RWPE2 (cell line): ENCODE results near the gene ADSS1.

Experiments used
- ATAC-seq: fragments of 200-7000 bp; cut with Tn5 transposase; 3 replicates; pipeline ENCODE4 v1.9.1; 2021; ENCODE audit warnings: low read depth
- DNase-seq: peaks from one replicate; pipeline ENCODE4 v3.0.0-alpha.2; 2020; ENCODE audit warnings: low spot score
- H3K27ac ChIP-seq: fragments of 450-650 bp; 2 replicates; pipeline ENCODE4 v1.5.1; 2017; ENCODE audit warnings: mild to moderate bottlenecking; ENCODE audit not compliant: poor library complexity, severe bottlenecking
- H3K27me3 ChIP-seq: fragments of 250-450 bp; sonication (Bioruptor Pico); 2 replicates; pipeline ENCODE4 v1.5.1; 2021; ENCODE audit warnings: mild to moderate bottlenecking, moderate library complexity; ENCODE audit not compliant: insufficient read depth, poor library complexity, severe bottlenecking
- H3K36me3 ChIP-seq: fragments of 250-450 bp; sonication (Bioruptor Pico); 2 replicates; pipeline ENCODE4 v1.5.1; 2020; ENCODE audit warnings: low read depth, mild to moderate bottlenecking, moderate library complexity
- H3K4me1 ChIP-seq: fragments of 250-450 bp; sonication (Bioruptor Pico); 2 replicates; pipeline ENCODE4 v1.5.1; 2021; ENCODE audit warnings: mild to moderate bottlenecking, moderate library complexity; ENCODE audit not compliant: insufficient read depth, poor library complexity, severe bottlenecking
- H3K4me3 ChIP-seq: fragments of 250-450 bp; sonication (Bioruptor Pico); 2 replicates; pipeline ENCODE4 v1.5.1; 2021; ENCODE audit warnings: mild to moderate bottlenecking, moderate library complexity; ENCODE audit not compliant: severe bottlenecking
- H3K9me3 ChIP-seq: fragments of 250-450 bp; sonication (Bioruptor Pico); 2 replicates; pipeline ENCODE4 v1.5.1; 2021; ENCODE audit warnings: mild to moderate bottlenecking, moderate library complexity; ENCODE audit not compliant: severe bottlenecking
- TF ChIP-seq, protein P1 (sequence below): fragments of 450-650 bp; IDR thresholded peaks from one replicate; pipeline ENCODE4 v1.5.1; 2017; ENCODE audit warnings: mild to moderate bottlenecking, moderate library complexity; ENCODE audit not compliant: poor library complexity, severe bottlenecking

Gene ADSS1

DNA sequence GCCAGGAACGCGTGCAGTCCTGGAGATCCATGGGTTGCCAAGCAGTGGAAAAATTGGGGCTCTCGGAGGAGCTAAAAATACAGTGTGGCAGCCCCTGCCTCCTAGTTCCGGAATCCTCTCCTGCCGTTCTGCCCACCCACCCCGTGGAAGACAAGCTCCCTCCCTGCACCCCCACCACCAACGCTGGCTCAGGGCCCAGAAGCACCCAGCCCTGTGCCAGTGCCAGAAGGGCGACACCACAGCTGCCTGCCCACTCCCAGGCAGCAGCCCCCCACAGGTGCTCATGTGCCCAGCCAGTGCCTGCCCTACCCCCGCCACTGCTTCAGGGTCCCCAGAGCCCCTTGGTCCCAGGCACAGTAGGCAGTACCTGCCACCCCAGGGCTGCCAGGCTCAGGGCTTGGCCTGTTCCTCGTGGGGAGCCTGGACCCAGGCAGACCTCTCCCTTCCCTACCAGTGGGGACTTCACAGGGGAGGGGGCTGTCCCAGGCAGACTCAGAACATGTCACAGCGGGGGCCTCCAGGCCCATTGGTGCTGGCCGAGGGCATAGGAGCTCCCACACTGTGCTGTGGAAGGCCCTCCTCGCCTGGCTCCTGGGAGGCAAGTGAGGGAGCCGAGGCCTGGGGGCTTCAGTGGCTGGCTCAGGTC is 27.2 kb upstream of the ADSS1 start:
- DNase-seq, result no peak
- TF ChIP-seq, protein P1, sequence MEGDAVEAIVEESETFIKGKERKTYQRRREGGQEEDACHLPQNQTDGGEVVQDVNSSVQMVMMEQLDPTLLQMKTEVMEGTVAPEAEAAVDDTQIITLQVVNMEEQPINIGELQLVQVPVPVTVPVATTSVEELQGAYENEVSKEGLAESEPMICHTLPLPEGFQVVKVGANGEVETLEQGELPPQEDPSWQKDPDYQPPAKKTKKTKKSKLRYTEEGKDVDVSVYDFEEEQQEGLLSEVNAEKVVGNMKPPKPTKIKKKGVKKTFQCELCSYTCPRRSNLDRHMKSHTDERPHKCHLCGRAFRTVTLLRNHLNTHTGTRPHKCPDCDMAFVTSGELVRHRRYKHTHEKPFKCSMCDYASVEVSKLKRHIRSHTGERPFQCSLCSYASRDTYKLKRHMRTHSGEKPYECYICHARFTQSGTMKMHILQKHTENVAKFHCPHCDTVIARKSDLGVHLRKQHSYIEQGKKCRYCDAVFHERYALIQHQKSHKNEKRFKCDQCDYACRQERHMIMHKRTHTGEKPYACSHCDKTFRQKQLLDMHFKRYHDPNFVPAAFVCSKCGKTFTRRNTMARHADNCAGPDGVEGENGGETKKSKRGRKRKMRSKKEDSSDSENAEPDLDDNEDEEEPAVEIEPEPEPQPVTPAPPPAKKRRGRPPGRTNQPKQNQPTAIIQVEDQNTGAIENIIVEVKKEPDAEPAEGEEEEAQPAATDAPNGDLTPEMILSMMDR, result no peak
- H3K36me3 ChIP-seq, result peaks cover 85% of the 10 kb centered on the region
- no peaks in the 10 kb centered on the region for H3K27me3 ChIP-seq
- H3K27ac ChIP-seq, result peak overlapping the region; percentile 65
- no peaks in the 10 kb centered on the region for H3K9me3 ChIP-seq
- H3K4me3 ChIP-seq, result no peak overlapping the region
- peaks cover 20% of the 10 kb centered on the region for H3K4me1 ChIP-seq
- ATAC-seq, result no peak

DNA sequence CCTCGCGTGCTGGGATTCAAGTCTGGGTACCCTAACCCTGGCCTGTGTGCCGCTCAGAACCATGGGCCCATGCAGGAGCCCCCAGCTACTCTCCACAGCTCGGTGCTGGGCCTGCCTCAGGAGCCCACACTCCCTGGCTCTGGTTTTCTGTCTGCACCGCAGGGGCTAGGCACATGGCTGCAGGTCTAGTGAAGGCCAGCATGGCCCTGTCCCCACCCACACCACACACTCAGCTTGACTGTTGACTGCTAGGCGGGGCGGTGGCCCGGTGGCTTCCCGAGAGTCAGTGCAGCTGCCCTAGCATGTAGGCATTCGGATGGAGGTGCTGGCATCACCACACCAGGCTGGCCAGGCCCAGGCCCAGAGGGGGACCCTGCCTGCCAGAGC is 26.7 kb upstream of the ADSS1 start:
- Histone ChIP-seq H3K36me3 (peaks cover 85% of the 10 kb centered on the region), H3K27me3 (no peaks in the 10 kb centered on the region), H3K4me1 (peaks cover 20% of the 10 kb centered on the region), H3K9me3 (no peaks in the 10 kb centered on the region), H3K27ac (peak overlapping the region; percentile 65), H3K4me3 (no peak overlapping the region)
- no peak for ATAC-seq
- TF ChIP-seq, protein P1, result no peak
- no peak for DNase-seq

DNA sequence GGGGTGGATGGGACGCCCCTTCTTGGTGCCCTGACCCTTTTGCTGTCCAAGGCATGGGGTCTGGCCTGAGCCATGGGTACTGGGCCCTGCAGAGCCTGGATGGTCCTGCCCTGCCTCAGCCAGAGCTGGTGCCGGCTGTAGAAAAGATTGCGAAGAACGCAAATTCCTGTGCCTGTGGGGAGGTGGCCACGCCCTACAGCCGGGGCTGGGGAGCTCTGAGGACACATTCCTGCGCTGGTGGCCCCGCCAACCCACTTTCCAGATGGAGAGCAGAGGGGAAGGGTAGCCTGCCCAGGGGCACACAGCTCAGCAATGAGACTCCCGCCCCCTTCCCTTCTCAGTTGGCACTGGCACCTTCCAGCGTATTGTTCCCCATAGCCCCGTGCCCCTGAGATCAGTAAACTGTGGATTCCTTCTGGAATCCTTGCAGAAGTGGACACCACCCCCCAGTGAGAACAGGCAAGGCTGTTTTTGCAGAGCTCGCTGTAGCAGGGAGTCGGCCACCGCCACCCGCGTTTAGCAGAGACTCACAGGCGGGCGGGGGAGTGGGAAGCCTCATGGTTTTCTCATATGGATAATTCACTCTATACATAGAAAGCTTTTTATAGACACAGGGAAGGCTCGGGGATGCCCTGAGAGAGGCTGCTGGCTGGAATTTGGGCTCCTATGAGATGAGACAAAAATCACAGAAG is 26.0 kb upstream of the ADSS1 start:
- H3K9me3 ChIP-seq, result no peaks in the 10 kb centered on the region
- DNase-seq (no peak), ATAC-seq (no peak)
- H3K36me3 ChIP-seq, result peaks cover 85% of the 10 kb centered on the region
- H3K27me3 ChIP-seq, result no peaks in the 10 kb centered on the region
- peak overlapping the region; percentile 65 for H3K27ac ChIP-seq
- H3K4me3 ChIP-seq, result no peak overlapping the region
- TF ChIP-seq, protein P1, result no peak
- H3K4me1 ChIP-seq, result peaks cover 18% of the 10 kb centered on the region

DNA sequence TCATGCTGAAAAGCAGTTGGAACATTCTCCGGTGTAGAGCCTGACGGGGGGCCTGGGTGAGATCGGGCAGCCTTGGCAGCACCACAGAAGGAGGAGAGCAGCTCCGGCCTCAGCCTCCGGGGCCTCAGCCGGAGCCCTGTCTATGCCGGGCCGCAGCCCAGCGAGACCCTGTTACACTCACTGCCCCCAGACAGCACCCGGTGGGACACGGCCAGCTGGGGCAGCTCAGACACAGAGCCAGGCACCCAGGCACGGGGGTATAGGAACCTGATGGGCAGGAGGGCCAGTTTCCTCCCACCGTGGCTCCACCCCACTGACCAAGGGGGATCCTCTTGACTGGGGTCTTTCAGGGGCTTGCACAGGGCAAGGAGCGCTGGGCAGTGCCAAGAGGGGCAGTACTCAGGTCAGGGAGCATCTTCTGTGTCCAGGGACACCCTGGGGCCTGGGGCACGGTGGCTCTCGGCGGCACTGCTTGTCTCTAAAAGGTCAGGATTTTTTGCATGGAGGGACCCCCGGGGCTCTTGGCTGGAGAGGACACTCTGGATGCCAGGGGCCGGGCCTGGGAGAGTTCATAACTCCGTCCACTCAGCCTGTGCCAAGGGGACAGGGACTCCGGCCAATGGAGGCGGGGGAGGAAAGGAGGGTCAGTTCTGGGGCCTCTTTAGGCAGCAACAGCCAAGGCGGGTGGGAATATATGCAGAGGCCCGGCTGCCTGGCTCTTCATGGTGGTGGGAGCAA is 25.2 kb upstream of the ADSS1 start:
- H3K4me1 ChIP-seq, result peaks cover 17% of the 10 kb centered on the region
- peaks cover 90% of the 10 kb centered on the region for H3K36me3 ChIP-seq
- H3K27ac ChIP-seq, result no peak overlapping the region
- DNase-seq (no peak), ATAC-seq (no peak)
- no peaks in the 10 kb centered on the region for H3K9me3 ChIP-seq
- TF ChIP-seq, protein P1, result no peak
- H3K27me3 ChIP-seq, result no peaks in the 10 kb centered on the region
- no peak overlapping the region for H3K4me3 ChIP-seq
